NOMO-1 treated with dmso at 0.1 percent for 144 hours (cell line): ENCODE data around the gene BCAR3.

Experiments used
- DNase-seq: peaks from one replicate; lab custom pipeline; 2025; ENCODE audit not compliant: unreplicated experiment; lab: John Stamatoyannopoulos, UW

The BCAR3 gene

DNA sequence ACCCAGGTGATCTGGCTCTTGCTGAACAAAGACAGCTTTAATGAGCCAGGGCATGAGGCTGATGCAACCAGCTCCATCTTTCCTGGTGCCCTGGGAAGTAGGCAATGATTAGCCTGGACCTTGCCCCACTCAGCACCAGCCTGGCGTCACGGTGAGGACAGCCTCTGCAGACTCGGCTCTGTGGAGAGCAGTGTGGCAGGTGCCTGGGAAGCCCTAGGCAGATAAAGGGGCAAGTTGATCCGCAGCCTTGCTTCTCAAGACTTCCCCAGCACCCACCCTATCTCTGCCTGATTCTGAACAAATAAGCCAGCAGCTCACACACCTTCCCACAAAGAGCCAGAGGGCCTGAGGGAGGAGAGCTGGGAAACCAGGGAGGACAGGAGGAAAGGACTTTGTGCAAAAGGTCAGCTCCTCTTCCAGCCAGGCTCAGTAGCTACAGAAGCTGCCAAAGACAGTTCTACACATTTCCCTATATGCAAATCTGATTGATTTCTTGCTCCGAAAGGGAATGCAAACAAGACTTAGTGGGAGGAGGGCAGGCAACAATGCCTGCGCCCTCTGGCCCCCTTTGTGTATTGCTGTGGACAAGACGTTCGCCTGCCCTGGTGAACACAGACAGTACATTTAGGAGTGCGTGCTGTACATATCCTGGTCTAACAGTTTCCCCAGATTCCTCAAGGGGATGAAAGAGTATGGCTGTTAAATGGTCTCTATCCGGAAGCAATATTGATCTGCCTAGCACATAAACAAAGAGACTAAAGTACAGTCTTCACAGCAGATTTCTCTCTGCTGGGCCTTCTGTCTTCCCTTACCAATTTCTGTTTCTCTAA is 63.8 kb downstream of the BCAR3 start:
- no peak for DNase-seq

DNA sequence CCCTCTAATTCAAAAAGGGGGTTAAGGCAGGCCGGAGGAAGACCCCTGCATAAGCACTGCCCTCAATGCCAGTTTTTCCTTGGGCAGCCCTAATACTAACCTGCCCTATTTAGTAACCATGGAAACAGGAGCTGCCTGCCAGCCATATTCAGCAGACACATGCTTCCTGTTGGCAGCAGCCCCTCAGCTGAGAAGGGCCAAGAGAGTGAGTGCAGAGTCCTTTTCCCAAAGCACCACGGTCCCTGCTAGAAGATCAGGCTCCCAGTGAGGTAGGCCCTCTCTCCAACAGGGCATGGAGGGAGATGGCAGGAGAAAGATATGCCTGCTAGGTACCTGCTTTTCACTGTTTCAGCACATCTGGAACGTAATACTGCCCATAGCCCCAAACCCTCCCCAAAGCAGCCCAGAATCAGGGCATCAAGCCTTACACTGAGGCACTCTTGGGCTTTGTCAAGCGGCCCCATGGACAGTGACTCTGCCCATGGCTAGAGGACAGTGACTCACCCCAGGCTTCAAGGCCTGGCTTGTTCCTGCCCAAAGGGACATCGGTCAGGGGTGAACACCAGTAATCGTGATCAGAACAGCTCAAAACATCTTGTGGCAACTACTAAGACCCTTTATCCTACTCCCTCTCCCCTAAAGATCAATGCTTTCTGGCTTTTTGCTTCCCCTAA is 64.5 kb downstream of the BCAR3 start:
- DNase-seq = no peak

DNA sequence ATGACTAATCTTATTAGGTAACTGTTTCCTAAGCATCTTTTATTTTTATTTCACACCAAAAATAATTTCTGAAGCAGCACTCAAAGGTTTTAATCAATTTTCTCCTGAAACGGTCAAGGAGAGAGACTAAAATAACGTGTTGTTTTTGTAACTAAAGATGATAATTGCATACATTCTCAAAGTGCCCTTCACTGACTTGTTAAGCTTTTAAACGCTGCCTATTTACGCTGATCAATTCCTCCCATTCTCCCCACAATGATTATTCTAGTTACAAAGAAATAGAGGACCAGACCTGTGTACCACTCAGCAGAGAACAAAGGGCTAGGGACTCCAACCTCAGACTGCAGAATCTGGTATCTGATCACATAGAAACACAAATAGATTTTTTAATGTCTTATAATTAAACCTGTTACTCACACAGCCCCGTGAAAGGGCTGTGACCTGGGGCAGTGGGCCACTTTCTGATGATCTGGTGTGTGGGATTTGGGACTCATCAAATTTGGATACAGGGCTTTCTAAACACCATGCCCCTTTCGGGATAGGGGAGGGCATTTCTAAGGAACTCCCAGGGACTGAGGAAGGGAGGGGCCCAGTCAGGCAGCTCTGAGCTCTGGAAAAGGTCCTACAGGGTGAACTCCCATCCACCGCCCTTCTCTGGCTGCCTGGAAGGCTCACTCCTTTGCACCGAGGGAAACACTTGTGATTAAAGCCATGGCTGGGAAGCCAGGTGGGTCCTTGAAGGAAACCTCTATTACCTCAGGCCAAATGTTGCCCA is 65.2 kb downstream of the BCAR3 start:
- no peak for DNase-seq

DNA sequence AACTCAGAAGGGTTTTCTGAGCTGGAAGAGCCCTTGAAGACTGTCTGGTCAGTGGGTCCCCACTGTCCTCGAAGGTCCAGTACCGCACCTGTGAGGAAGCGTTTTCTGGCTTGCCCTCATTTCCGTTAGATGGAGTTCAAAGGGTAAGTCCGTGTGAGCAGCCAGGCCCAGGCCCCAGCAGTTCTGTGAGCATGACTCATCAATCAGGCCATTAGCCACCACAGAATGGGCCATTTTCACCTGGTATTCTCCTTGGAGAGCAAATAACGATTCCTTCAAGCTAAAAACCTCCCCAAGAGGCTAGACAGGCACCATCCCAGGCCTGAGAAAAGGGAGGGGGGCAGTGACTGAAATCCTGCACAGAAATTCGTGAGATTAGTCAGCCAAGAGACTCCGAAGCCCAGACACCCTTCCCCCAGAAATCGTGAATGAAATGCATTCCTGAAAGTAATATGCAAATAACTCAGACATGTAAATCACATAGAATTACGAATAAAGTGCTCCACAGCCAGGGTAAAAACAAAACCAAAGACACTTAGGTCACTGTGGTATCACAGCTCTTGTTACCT is 66.0 kb downstream of the BCAR3 start:
- no peak for DNase-seq

DNA sequence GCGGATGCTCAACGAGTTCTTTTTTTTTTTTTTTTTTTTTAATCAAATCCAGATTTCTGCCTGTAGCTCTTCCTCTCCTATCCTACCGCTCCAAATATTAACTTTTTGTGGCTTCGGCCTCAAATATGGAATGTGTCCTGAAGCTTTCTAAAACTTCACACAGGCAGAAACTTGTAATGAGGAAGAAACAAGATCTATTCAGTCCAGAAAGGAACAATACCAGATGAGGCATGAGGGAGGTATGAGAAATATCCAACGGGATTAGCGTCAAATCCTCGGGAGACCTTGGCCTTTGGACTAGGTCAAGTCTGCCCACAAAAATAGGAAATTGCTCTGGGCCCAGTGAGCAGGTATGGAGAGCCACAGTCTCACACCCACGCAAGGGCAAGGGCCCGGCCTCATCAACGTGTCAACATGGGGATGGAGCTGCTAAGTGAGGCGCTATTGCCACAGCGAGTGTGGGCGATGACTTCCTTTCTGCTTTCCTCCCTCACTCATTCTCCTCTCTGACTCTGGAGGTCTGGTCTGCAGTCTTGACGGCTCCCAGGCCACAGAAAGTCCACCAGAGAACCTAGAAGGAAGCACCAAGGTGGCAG is 66.6 kb downstream of the BCAR3 start:
- DNase-seq = no peak

DNA sequence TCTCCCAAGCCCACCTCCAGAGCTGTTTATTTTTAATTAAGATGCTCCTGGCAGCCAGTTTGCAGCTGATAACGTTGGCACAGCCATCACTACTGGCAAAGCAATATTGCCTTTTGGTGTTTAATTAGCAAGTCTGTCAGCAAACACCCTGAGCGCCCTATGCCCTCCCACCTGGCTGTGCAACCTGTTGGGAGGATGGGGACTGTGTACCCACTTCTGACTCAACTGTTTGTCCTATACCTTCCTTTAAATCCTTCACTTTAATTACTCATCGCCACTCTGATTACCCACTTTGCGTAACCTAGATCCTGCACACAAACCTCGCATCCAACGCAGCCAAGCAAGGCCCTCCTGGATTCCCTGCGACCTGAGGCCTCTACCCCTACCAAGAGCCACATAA is 67.1 kb downstream of the BCAR3 start:
- DNase-seq = no peak

DNA sequence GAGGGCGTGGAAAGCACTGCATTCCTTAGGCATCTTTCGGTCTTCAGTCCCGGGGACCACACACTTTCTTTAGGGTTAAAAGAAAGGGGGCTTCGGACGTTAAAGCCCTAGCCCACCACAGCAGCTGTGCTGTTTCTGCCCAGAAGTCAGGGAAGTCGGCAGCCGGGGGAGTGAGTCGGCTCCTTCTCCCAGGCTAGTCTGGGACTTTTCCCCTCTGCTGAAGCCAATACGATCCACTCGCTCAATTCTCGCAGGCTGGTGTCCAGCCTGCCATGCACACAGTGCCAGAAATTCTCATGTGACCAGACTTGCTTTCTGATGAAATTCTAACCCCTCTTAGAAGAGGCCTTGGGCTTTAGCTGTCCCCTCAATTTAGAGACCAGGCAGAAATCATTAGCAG is 67.7 kb downstream of the BCAR3 start:
- DNase-seq = no peak

DNA sequence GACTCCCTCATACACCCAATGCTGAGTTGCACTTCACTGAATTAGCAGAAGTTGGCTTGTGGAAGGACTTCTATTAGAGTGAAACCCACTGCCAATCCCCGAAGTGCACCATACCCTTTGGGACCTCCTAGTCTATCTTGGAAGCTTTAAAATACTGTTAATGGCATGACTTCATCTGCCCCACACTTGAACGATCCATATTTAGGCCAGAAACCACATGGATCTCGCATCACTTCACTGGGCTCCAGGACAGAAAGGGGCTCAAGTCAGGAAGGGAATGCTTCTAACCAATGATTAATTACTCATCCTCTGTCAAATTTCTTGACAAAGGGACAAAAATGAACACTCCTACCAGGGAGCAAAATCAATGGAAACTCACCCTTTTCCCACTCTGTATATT is 69.1 kb downstream of the BCAR3 start:
- DNase-seq = no peak

DNA sequence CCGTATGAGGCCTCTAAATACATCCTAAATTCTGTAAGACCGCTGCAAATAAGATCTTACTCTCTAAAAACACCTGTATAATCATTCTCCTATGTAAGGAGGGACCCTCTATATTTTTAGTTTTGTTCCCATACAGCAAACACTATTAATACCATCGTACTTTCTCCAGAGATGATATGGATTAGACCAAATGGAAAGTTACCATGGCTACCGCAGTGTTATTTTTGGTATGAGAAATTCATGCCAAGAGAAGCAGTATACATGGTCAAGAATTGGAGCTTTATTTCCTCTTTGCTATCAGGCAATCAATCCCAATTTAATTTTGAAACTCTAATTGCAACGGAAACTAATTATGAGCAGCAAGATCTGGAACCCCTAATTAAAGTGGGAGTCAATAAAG is 70.0 kb downstream of the BCAR3 start:
- DNase-seq = no peak

DNA sequence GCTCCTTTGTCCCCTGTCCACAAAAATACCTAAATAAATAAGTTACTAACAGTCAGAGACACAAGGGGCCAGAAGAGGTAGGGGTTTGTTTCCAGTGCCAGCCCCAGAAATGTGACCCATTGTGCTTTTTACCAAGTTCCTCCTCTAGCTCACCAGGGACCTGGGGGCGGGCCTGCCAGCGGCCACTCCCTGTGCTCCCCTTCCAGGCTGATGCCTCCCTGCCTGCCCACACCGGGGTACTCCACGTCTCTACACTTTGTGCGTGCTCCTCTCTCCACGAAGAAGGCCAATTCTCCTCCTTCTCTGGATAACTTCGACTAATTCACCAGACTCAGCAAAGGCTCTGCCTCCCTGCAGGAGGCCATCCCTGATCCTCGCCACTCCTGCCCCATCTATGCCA is 72.1 kb downstream of the BCAR3 start:
- DNase-seq = no peak

DNA sequence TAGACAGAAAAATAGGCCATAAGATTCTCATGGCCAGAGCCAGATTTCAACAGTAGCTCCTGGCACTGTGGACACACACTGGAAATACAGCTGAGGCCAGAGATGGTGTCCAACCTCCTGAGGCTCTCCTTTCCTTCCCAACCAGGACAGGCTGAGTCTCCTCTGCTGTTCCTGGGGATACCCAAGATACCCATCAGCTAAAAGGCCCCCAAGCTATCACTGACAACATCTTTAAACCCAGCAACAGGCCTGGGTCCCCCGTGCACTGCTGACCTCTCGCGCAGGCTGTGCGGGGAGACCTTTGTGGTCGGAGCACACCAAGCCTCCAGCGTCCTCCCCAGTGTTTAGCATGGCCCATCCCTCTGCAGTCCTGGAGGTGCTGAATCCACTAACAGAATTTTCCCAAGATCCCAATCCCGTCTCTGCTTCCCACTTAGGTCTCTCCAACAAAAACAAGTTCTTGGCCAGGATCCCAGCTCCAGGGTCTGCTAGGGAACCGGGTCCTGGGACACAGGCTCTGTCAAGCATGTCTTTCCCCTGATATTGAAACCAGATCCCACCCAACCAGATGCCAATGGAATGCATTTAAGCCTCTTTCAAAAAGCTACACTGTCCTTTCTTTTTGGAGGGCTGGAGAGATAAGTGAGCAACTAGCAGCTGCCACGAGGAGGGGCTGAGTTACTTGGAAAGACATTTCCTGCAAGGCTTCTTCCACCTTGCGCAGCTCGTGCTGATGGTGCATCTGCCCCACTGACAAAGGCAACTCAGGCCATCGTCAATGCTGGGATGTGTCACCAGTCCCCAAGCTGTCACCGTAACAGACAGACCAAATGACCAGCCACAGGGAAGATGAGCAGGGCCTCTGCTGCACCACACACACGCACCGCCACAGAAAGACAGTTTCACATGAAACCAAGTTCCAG is 73.2 kb downstream of the BCAR3 start:
- DNase-seq = no peak

DNA sequence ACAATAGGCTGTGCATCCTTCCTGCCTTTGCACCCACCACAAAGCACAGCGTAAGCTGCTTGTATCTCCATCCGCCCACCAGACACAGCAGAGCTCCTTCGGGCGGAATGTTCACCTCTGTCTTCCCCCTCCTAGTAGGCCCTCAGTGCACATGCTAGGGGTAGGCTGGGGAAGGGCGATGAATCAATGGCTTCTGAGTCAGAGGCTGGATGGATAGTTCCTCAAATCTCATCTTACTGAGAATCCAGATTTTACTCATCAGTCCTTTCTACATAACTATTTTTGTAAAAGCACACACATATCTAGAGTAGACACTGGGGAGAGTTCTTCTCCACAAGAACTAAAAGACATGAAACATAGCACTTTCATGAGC is 73.8 kb downstream of the BCAR3 start:
- DNase-seq = no peak

DNA sequence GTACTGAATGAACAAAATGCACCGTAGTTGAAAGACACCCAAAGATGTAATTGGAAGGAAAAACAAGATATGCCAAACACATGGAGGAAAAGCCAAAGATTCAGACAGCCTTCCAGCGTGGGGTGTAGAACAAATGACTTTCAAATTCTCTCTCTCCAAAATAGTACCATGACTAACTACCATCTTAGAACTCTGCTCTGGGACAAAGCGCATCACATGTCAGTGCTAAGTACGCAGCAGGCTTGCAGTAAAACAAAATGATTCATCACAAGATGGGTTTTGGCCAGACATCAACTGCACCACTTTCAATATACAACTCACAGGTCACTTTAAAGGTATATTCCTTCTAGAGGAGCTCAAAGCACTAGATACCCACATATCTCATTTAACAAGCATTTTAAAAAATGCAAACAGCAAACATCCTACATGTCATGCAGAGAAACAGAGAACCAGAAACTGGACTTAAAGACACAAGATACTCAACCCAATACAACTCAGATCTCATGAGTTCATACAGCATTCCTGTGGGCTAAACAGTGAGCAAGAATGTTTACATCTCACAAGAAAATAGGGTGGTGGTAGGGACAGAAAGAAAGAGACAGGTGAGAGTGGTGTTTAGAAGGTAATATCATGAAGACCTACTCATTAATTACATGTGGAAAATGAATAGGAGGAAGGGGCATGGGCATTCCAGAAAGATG is 75.7 kb downstream of the BCAR3 start:
- no peak for DNase-seq

DNA sequence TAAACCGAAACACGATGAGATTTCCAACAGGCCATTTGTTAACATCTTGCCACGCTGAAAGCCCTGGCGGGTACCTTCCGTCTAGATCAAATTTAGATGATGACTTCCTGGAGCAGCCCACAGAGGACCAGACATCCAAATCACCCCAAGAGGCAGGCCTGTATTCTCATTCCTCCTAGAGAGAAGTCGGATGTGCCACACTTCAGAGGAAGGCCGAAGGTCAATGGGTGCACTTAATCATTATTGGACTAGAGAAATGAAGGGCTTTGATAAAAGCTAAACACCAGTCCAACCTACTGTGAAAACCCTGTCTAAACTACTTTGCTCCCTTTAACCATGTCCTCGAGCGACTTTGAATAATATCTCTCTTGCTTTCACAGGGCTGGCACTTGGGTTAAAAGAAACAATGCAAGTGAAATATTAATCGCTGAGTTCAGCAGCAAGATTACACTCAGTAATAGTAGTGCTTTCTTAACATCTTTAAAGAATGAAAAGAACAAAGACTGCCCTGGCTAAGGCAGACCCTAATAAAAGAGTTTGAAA is 76.5 kb downstream of the BCAR3 start:
- no peak for DNase-seq

DNA sequence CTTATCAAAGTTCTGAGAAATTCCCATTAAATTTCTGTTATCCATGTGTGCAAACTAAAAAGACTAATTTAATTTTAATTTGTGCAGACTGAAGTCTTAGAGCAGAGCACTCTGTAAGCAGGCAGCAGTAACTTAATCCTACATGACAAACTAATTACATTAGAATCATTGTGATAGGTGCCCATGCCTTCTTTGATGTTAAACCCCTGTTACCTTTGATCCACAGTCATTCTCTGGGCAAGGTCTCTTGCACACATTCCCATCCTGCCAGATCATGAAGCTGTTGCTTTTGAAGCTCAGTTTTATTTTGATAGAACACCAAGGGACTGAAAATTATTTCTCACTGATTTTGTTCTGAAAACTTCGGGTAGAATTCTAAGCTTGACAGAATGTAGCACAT is 77.2 kb downstream of the BCAR3 start:
- no peak for DNase-seq

DNA sequence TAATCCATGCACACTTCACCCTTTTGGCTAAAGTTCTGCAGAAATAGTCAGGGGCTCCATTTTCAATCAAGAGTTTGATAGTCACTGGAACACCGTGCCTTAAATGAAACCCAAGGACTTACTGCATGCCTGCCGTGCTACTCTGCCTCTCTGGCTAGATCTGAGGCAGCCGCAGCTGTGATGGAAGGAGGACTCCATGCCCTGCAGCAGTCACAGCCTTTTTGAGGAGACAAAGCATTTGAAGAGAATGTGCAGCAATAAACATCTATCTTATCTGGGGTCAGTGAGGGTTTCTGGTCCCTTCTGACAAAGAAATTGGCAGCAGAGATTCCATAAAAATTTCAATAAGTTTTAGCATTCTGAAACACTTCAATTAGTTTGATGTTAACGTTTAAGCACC is 78.0 kb downstream of the BCAR3 start:
- DNase-seq = no peak

DNA sequence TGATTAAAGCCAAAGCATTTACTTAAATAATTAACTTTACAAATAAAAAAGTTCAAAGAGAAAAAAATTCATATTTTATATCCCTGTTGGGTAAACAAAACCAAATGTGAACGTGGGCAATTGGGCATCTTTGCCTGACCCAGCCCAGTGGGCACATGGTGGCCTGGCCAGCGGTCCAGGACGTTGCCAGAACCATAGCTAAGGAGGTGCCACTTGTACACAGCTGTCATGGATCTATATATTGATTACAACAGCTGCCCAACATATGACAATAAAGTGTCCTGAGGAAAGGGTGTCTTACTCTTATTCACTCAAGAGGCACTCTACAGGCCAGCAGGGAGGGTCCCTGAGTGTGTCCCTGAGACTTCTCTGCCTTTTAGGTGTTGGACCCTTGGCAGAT is 78.5 kb downstream of the BCAR3 start:
- no peak for DNase-seq

DNA sequence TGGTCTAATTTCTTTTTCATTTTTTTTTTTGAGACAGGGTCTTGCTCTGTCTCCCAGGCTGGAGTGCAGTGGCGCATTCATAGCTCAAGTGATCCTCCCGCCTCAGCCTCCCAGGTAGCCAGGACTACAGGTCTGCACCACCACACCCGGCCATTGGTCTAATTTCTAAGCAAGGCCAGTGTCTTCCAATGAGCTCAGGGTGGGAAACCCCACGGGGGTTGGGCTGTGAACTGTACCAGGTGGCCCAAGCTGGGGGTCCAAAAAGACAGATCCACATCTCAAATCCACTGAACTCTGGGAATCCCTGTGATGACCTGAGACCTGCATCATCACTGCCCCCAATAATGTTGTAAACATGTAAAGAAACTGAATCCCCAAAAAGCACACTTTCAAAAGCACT is 79.5 kb downstream of the BCAR3 start:
- DNase-seq = no peak

DNA sequence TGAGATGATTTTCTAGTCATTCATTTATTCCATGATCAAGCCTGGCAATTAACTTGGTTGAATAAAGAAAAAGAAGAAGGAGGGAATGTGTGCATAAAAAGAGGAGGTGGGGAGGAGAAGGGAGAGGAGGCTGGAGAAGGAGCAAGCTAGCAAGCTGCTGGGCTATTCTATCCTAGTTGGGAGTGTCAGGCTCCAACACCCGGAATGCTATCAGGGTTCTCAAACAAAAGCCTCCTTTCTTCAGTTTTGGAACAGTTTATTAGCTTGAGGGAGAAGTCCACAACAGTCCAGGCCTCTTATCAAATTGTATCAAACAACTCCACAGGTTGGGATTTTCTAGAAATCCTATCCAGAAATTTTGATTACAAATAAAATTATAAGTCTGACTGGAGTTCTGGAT is 80.0 kb downstream of the BCAR3 start:
- no peak for DNase-seq
